ENCODE measurements around the gene GPC5. TPM values are rescaled to one million over a fixed set of nuclear protein-coding genes. Genes with fewer than 3 reads are reported as not detected.

GPC5 gene
- total and polyA plus RNA-seq, 4 donors = 0.51 to 22.4 (median 2.0) TPM

- TF ChIP-seq ZBTB33 (IDR thresholded peaks at IDR 0.05) (no peak), FOXA2 (IDR thresholded peaks at IDR 0.05) (no peak), YY1 (IDR thresholded peaks at IDR 0.05) (no peak), FOXA1 (IDR thresholded peaks at IDR 0.05) (no peak)
These were observed 316.4 kb downstream of the GPC5 start (continued) for GRCh38 chr13:91714855-91715254.

DNA sequence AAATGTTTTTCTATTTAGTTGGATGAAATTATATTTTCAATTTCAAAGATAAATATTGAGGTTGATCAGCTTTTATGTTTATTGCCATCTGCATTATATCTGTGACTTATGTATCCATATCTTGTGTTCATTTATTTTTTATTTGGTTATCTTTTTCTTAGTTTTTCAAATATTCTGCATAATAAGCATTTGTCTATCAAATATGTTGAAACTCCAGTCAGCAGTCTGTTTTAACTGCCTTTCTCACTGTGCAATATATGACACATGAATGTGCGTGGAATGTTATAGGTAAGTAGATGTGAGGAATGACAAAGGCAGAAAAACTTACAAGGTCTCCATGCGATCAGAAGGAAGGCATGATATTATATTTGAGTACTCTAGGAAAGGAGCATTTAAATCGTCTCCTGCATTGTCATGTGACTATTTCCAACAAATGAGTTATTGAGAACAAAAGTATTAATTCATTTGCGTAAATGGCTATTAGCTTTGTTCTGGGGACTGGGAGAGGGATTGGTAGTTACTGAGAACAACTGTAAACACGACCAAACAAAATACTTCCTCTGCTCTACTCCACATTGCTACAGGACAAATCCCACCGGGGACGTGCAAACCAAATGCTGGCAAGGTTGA, 318.1 kb downstream of the GPC5 start:
- no peaks in the 10 kb centered on the region for H3K4me1 ChIP-seq (ENCODE audit: control insufficient read depth in 4 of 4, insufficient read depth in 4 of 4, low read length in 3 of 4)
- H3K27ac ChIP-seq (ENCODE audit: low read depth in 1 of 2, low read length in 2 of 2) = no peak overlapping the region
- no peaks in the 10 kb centered on the region for H3K9me3 ChIP-seq (ENCODE audit: control insufficient read depth in 4 of 4, low read length in 3 of 4)
- H3K27me3 ChIP-seq (ENCODE audit: control insufficient read depth in 4 of 4, insufficient read depth in 4 of 4, low read length in 3 of 4) = no peaks in the 10 kb centered on the region
- H3K36me3 ChIP-seq (ENCODE audit: control insufficient read depth in 4 of 4, insufficient read depth in 3 of 4, low read depth in 1 of 4, low read length in 3 of 4) = no peaks in the 10 kb centered on the region
- no peak overlapping the region for H3K9ac ChIP-seq (ENCODE audit: low read depth in 1 of 2, low read length in 2 of 2)
- no peak for TF ChIP-seq JUND (IDR thresholded peaks at IDR 0.05)
- TF ChIP-seq ATF3 (IDR thresholded peaks at IDR 0.05) = no peak
- TF ChIP-seq RAD21 (IDR thresholded peaks at IDR 0.05) = no peak
- no peak for TF ChIP-seq RXRA (IDR thresholded peaks at IDR 0.05)
- TF ChIP-seq ZBTB33 (IDR thresholded peaks at IDR 0.05) = no peak
- no peak for TF ChIP-seq YY1 (IDR thresholded peaks at IDR 0.05)
- no peak for TF ChIP-seq REST (IDR thresholded peaks at IDR 0.05)
- TF ChIP-seq GABPA (IDR thresholded peaks at IDR 0.05 in 1 of 2, conservative IDR thresholded peaks at IDR 0.05 in 1 of 2) = no peak
- no peak for TF ChIP-seq EGR1 (IDR thresholded peaks at IDR 0.05; ENCODE audit: low read depth in 2 of 2)
- no peak for TF ChIP-seq NR2F2 (IDR thresholded peaks at IDR 0.05)
- no peak for TF ChIP-seq HNF4A (conservative IDR thresholded peaks at IDR 0.05)
- TF ChIP-seq CTCF (IDR thresholded peaks at IDR 0.05; ENCODE audit: low read depth, low read length, missing input control) = no peak
- TF ChIP-seq FOXA1 (IDR thresholded peaks at IDR 0.05) = no peak
- no peak for TF ChIP-seq TAF1 (conservative IDR thresholded peaks at IDR 0.05)
- TF ChIP-seq, protein P1, sequence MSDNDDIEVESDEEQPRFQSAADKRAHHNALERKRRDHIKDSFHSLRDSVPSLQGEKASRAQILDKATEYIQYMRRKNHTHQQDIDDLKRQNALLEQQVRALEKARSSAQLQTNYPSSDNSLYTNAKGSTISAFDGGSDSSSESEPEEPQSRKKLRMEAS (IDR thresholded peaks at IDR 0.05) = no peak
- no peak for TF ChIP-seq HNF4G (IDR thresholded peaks at IDR 0.05)
- TF ChIP-seq FOXA2 (IDR thresholded peaks at IDR 0.05) = no peak
- 91% methylated on average over 7 of the region's 7 CpGs for WGBS
- no peak for DNase-seq (ENCODE audit: low spot score)
- no peak overlapping the region for H3K4me3 ChIP-seq (ENCODE audit: low read depth in 1 of 3, low read length in 3 of 3)
